Right atrium auricular region (tissue), 2 donors: ENCODE results near the gene DLG2. TPM values are rescaled to one million over a fixed set of nuclear protein-coding genes. Genes with fewer than 3 reads are reported as not detected.

Experiments
- DNase-seq: peaks from one replicate; pipeline ENCODE4 v3.0.0-alpha.2; 2019; ENCODE audit warnings: low spot score
- H3K27ac ChIP-seq, 2 donors: fragments of 200-600 bp; sonication (generic); 1 replicate in 1 of 2; 2 replicates in 1 of 2; pipeline ENCODE4 v1.5.1; 2016 to 2019
- H3K27me3 ChIP-seq, 2 donors: fragments of 200-600 bp; sonication (generic); one replicate each; pipeline versions ENCODE4 v1.5.1 to v1.6.0; 2017 to 2019
- H3K36me3 ChIP-seq: fragments of 200-600 bp; sonication (generic); one replicate; pipeline ENCODE4 v1.5.1; 2016
- H3K4me1 ChIP-seq, 2 donors: fragments of 200-600 bp; sonication (generic); one replicate each; pipeline versions ENCODE4 v1.5.1 to v1.6.0; 2017 to 2019
- H3K4me3 ChIP-seq, 2 donors: fragments of 200-600 bp; sonication (generic); 1 replicate in 1 of 2; 2 replicates in 1 of 2; pipeline ENCODE4 v1.5.1; 2017 to 2019; ENCODE audit warnings: mild to moderate bottlenecking in 1 of 2, moderate library complexity in 1 of 2
- H3K9me3 ChIP-seq, 2 donors: fragments of 200-600 bp; sonication (generic); one replicate each; pipeline ENCODE4 v1.5.1; 2019
- total RNA-seq, 2 donors: library from RNA; depleted of rRNA; stranded (reverse); fragments of >200 nt; gene quantifications; one replicate each; pipeline ENCODE4 v1.1.0, GENCODE V29; 2016
- TF ChIP-seq, protein P1 (sequence below), 2 donors: fragments of 200-600 bp; sonication (generic); IDR thresholded peaks; one replicate each; pipeline ENCODE4 v1.5.1; 2019; ENCODE audit warnings: antibody characterized with exemption in 2 of 2

DLG2 gene
- total RNA-seq, 2 donors from 2014 or later: 6.6 to 6.7 TPM

- Histone ChIP-seq H3K27ac (no peak overlapping the region), H3K4me1 (no peaks in the 10 kb centered on the region), H3K9me3 (peaks cover 0 to 5% of the 10 kb centered on the region in 2 donors), H3K4me3 (no peak overlapping the region), H3K36me3 (no peaks in the 10 kb centered on the region), H3K27me3 (no peaks in the 10 kb centered on the region)
- DNase-seq: no peak
- TF ChIP-seq, protein P1, sequence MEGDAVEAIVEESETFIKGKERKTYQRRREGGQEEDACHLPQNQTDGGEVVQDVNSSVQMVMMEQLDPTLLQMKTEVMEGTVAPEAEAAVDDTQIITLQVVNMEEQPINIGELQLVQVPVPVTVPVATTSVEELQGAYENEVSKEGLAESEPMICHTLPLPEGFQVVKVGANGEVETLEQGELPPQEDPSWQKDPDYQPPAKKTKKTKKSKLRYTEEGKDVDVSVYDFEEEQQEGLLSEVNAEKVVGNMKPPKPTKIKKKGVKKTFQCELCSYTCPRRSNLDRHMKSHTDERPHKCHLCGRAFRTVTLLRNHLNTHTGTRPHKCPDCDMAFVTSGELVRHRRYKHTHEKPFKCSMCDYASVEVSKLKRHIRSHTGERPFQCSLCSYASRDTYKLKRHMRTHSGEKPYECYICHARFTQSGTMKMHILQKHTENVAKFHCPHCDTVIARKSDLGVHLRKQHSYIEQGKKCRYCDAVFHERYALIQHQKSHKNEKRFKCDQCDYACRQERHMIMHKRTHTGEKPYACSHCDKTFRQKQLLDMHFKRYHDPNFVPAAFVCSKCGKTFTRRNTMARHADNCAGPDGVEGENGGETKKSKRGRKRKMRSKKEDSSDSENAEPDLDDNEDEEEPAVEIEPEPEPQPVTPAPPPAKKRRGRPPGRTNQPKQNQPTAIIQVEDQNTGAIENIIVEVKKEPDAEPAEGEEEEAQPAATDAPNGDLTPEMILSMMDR (IDR thresholded peaks at IDR 0.05): no peak
These were observed 232.9 kb downstream of the DLG2 start for GRCh38 chr11:85394283-85394682.

GRCh38 chr11:85391141-85391540 is 236.0 kb downstream of the DLG2 start:
- H3K36me3 ChIP-seq: no peaks in the 10 kb centered on the region
- H3K4me3 ChIP-seq: no peak overlapping the region
- no peaks in the 10 kb centered on the region for H3K4me1 ChIP-seq
- no peak for DNase-seq
- no peak overlapping the region for H3K27ac ChIP-seq
- H3K27me3 ChIP-seq: no peaks in the 10 kb centered on the region
- H3K9me3 ChIP-seq: peaks cover 0 to 5% of the 10 kb centered on the region in 2 donors
- TF ChIP-seq, protein P1 (IDR thresholded peaks at IDR 0.05): no peak

GRCh38 chr11:85385547-85385946 is 241.6 kb downstream of the DLG2 start:
- Histone ChIP-seq H3K9me3 (peaks cover 0 to 6% of the 10 kb centered on the region in 2 donors), H3K36me3 (no peaks in the 10 kb centered on the region), H3K27me3 (no peaks in the 10 kb centered on the region), H3K4me1 (no peaks in the 10 kb centered on the region), H3K4me3 (no peak overlapping the region), H3K27ac (no peak overlapping the region)
- DNase-seq: no peak
- TF ChIP-seq, protein P1 (IDR thresholded peaks at IDR 0.05): no peak

DNA sequence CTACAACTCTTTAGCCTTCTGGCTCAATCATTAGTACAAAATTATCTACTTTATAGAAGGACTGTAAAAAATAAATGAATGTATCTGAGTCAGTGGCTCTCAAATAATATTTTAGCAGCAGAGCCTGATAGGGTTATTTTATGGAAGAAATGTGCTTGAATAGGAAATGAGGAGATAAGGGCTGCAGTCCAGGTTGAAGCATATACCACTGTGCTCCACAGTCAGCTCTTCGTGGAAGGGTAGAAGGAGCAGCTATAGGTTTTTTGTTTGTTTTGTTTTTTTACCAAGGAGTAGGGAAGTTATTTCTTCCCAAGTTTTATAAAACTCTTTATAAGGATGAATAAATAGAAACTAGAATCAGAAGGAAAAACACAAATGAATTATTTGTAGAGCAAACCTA is 242.0 kb downstream of the DLG2 start:
- Histone ChIP-seq H3K27ac (no peak overlapping the region), H3K36me3 (no peaks in the 10 kb centered on the region), H3K4me3 (no peak overlapping the region), H3K4me1 (no peaks in the 10 kb centered on the region), H3K27me3 (no peaks in the 10 kb centered on the region), H3K9me3 (peaks cover 0 to 6% of the 10 kb centered on the region in 2 donors)
- TF ChIP-seq, protein P1 (IDR thresholded peaks at IDR 0.05): no peak
- no peak for DNase-seq

- DNase-seq: no peak
These were observed 248.1 kb downstream of the DLG2 start for GRCh38 chr11:85379066-85379465.

GRCh38 chr11:85377901-85378300 is 249.2 kb downstream of the DLG2 start:
- Histone ChIP-seq H3K27ac (no peak overlapping the region), H3K4me3 (no peak overlapping the region), H3K27me3 (no peaks in the 10 kb centered on the region), H3K4me1 (no peaks in the 10 kb centered on the region), H3K36me3 (no peaks in the 10 kb centered on the region), H3K9me3 (peaks cover 0 to 6% of the 10 kb centered on the region in 2 donors)
- TF ChIP-seq, protein P1 (IDR thresholded peaks at IDR 0.05): no peak
- DNase-seq: no peak

More at GRCh38 chr11:85379066-85379465, 248.1 kb downstream of the DLG2 start:
- TF ChIP-seq, protein P1 (IDR thresholded peaks at IDR 0.05): no peak
- no peak overlapping the region for H3K27ac ChIP-seq
- H3K9me3 ChIP-seq: peaks cover 0 to 6% of the 10 kb centered on the region in 2 donors
- H3K27me3 ChIP-seq: no peaks in the 10 kb centered on the region
- H3K4me1 ChIP-seq: no peaks in the 10 kb centered on the region
- no peaks in the 10 kb centered on the region for H3K36me3 ChIP-seq
- H3K4me3 ChIP-seq: no peak overlapping the region
